Suprapubic skin (tissue), 4 donors: Measurements from ENCODE around the gene FGF12. TPM values are rescaled to one million over a fixed set of nuclear protein-coding genes. Genes with fewer than 3 reads are reported as not detected.

Source experiments
- DNase-seq, 2 donors: peaks; one replicate each; pipeline ENCODE4 v3.0.0-alpha.2; 2019; ENCODE audit warnings: low spot score in 2 of 2
- H3K27ac ChIP-seq: fragments of 200-600 bp; sonication (generic); one replicate; pipeline ENCODE4 v1.5.1; 2019
- H3K27me3 ChIP-seq: fragments of 200-600 bp; sonication (generic); one replicate; pipeline ENCODE4 v1.5.1; 2019
- H3K36me3 ChIP-seq: fragments of 200-600 bp; sonication (generic); one replicate; pipeline ENCODE4 v1.5.1; 2019
- H3K4me1 ChIP-seq: fragments of 200-600 bp; sonication (generic); one replicate; pipeline ENCODE4 v1.5.1; 2019
- H3K4me3 ChIP-seq: fragments of 200-600 bp; sonication (generic); one replicate; pipeline ENCODE4 v1.5.1; 2019; ENCODE audit warnings: mild to moderate bottlenecking
- H3K9me3 ChIP-seq: fragments of 200-600 bp; sonication (generic); one replicate; pipeline ENCODE4 v1.5.1; 2019
- CTCF ChIP-seq, 2 donors: fragments of 200-600 bp in 1 of 2; fragments of 450-650 bp in 1 of 2; sonication (generic) in 1 of 2; IDR thresholded peaks; one replicate each; pipeline ENCODE4 v1.5.1; 2016 to 2019; ENCODE audit warnings: antibody characterized with exemption in 2 of 2, mild to moderate bottlenecking in 1 of 2, moderate library complexity in 1 of 2
- EP300 ChIP-seq: sonication (generic); formaldehyde crosslinking; IDR thresholded peaks from one replicate; pipeline ENCODE4 v1.6.1; 2017; ENCODE audit warnings: antibody characterized with exemption
- POLR2A ChIP-seq, 2 donors: fragments of 450-650 bp; IDR thresholded peaks; one replicate each; pipeline ENCODE4 v1.6.1; 2017; ENCODE audit warnings: antibody characterized with exemption in 2 of 2, mild to moderate bottlenecking in 2 of 2, moderate library complexity in 2 of 2
- POLR2AphosphoS5 ChIP-seq, 3 donors: sonication (generic); formaldehyde crosslinking; IDR thresholded peaks; one replicate each; pipeline ENCODE4 v1.6.1; 2017; ENCODE audit warnings: antibody characterized with exemption in 3 of 3
- WGBS: methylation state at CpG from one replicate; pipeline ENCODE4 v1.1.5; 2018; 5-methylcytosine and 5-hydroxymethylcytosine counted together
- total RNA-seq, 4 donors: library from RNA; depleted of rRNA; stranded (reverse); fragments of >200 nt; gene quantifications; one replicate each; pipeline ENCODE4 v1.1.0, GENCODE V29; 2016

FGF12 gene
- total RNA-seq, 4 donors from 2014 or later, result 1.5 to 3.6 (median 1.6) TPM

DNA sequence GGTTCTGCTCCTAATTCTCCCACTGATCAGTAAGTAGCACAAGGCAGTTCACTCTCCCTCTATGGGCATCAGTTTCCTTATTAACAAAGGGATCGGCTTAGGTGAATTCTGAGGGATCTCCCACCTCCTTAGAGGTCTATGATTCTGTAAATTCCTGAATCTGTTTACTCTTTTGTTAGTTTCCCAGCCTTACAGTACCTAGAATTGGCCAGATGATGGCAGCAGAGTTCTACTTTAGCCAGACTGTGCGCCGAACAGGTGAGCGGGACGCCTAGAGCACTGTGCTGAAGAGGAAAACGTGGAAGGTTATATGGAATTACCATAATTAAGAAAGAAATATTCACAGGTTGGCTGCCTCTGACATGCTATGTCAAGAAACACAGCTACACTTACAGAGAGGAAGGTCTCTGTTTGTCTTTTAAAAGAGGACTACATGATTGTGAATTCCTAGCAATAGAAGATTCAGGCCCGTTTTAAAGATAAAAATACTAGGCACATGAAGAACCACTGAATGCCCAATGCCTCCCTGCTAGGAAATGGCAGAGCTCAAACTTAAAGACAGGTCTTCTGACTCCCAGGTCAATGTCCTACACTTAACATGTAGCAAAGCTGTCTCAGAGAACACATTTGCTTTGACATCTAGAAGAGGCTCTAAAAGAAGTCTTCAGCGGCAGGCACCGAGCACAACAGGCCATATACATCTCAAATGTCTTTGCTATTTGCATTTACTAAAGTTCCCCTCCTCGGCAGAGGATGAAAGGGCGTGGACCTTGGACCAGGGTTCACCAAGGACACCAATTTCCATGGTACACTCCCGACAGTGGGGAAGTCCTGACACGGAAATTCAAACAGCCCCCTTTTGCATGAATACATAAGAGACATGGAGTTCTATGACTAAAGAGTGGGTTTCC lies 259.9 kb downstream of the FGF12 start:
- Histone ChIP-seq H3K27me3 (peaks cover 7% of the 10 kb centered on the region), H3K27ac (no peak overlapping the region), H3K9me3 (no peaks in the 10 kb centered on the region), H3K4me3 (no peak overlapping the region), H3K36me3 (no peaks in the 10 kb centered on the region), H3K4me1 (no peaks in the 10 kb centered on the region)
- 30% methylated on average over 13 of the region's 13 CpGs for WGBS
- no peak for DNase-seq
- no peak for TF ChIP-seq POLR2AphosphoS5 (IDR thresholded peaks at IDR 0.05)
- TF ChIP-seq CTCF (IDR thresholded peaks at IDR 0.05), result peak in 1 of 2 donors; percentile 83

DNA sequence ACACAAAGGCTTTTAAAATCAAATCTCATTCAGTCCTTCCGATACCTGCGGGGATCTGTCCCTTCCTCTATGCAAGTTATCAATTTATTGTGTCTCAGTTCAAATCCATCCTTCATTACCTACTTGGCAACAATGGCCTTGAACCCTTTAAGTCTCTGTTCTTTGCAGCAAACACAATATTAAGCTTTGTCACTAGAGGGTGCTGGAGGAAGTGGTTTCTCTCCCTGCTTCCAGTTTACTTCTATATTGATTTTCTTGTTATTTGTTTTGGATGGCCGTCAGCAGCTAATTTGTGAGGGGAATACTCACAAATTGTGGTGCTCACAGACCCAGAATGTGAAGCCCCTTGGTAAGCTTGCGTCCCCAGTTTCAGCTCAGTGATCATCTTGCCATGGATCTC lies 278.3 kb downstream of the FGF12 start:
- WGBS, result 81% methylated on average over 4 of the region's 4 CpGs
- no peak overlapping the region for H3K27ac ChIP-seq
- no peak for DNase-seq

GRCh38 chr3:192445770-192446644 lies 281.3 kb downstream of the FGF12 start:
- H3K27me3 ChIP-seq, result peaks cover 41% of the 10 kb centered on the region

More for the DNA sequence above, 278.3 kb downstream of the FGF12 start:
- no peaks in the 10 kb centered on the region for H3K9me3 ChIP-seq
- no peaks in the 10 kb centered on the region for H3K36me3 ChIP-seq
- no peaks in the 10 kb centered on the region for H3K4me1 ChIP-seq
- TF ChIP-seq POLR2A (IDR thresholded peaks at IDR 0.05) (no peak), CTCF (IDR thresholded peaks at IDR 0.05) (no peak), POLR2AphosphoS5 (IDR thresholded peaks at IDR 0.05) (no peak), EP300 (no peak)
- no peak overlapping the region for H3K4me3 ChIP-seq
- peaks cover 45% of the 10 kb centered on the region for H3K27me3 ChIP-seq

DNA sequence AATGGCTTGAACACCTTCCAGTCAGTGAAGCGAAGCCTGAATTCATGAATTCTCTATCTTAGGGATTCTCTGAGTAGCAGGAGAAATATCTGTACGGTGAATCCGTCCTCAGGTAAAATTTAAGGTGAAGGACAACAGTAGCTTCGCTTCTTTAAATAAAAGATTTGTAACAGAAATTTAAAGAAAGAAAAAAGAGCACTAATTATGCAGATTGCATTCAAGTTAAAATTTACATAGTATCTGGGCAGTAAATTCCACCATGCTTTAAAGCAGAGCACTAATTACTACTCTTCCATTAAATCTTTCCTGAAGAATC lies 282.6 kb downstream of the FGF12 start:
- Histone ChIP-seq H3K27me3 (peaks cover 42% of the 10 kb centered on the region), H3K36me3 (no peaks in the 10 kb centered on the region), H3K4me1 (no peaks in the 10 kb centered on the region), H3K27ac (no peak overlapping the region), H3K9me3 (no peaks in the 10 kb centered on the region), H3K4me3 (no peak overlapping the region)
- WGBS, result 32% methylated on average over 4 of the region's 4 CpGs
- DNase-seq, result no peak
- TF ChIP-seq POLR2AphosphoS5 (IDR thresholded peaks at IDR 0.05), result no peak
- no peak for TF ChIP-seq EP300
- no peak for TF ChIP-seq POLR2A (IDR thresholded peaks at IDR 0.05)
- TF ChIP-seq CTCF (IDR thresholded peaks at IDR 0.05), result no peak

More at GRCh38 chr3:192445770-192446644, 281.3 kb downstream of the FGF12 start:
- H3K9me3 ChIP-seq, result no peaks in the 10 kb centered on the region
- no peak overlapping the region for H3K27ac ChIP-seq
- no peak overlapping the region for H3K4me3 ChIP-seq
- TF ChIP-seq EP300, result no peak
- no peak for TF ChIP-seq CTCF (IDR thresholded peaks at IDR 0.05)
- TF ChIP-seq POLR2A (IDR thresholded peaks at IDR 0.05), result no peak
- TF ChIP-seq POLR2AphosphoS5 (IDR thresholded peaks at IDR 0.05), result no peak
- H3K36me3 ChIP-seq, result no peaks in the 10 kb centered on the region
- DNase-seq, result no peak
- WGBS, result 26% methylated on average over 10 of the region's 10 CpGs
- no peaks in the 10 kb centered on the region for H3K4me1 ChIP-seq
